ENCODE results near the gene CAPN5.

Gene CAPN5

DNA sequence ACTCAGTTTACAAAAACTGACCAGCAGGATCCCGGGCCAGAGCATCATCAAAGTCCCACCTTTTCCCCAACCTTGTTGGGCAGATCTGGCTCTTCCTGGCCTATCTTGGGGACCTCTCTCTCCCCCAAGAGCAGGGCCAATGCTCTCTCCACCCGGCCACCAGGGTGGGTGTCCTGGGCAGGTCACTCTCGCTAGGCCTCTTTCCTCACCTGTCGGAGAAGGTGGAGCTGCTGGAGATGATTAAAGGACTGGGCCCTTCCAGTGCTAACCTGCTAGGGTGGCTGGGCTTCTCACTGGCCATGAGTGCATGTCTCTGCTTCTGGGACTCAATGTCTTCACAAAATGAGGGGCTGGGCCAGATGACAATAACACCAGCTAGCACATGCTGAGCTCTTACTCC lies 2.9 kb upstream of the CAPN5 start:
- DNase-seq (ENCODE audit: low read depth in 1 of 2, low spot score in 1 of 2), result no peak

DNA sequence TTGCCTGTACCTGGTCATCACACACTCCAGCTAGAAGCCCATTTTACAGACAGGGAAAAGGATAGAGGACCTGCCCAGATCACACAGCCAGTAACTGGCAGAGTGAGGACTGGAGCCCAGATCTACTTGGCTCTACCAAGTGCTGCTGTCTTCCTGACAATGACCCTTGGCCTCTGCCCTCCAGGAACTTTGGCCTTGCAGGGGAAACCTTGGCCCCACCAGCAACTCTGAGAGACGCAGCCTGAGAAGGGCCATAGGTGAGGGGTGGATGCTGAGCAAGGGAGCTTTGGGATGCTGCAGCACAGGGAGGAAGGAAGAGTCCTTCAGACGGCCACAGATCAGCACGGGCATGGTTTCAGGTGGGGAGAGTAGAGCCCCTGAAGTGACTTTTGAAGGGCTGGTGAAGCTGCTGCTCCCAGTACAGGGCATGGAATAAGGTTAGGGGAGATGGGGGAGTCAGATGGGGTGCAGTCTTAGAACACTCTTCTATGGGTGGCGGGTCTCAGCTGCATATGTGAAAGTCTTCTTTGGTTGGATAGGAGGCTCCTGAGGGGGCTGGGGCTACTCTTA lies 2.0 kb upstream of the CAPN5 start:
- DNase-seq (ENCODE audit: low read depth in 1 of 2, low spot score in 1 of 2), result no peak

- no peak for DNase-seq (ENCODE audit: low read depth in 1 of 2, low spot score in 1 of 2)
These were observed 918 bp upstream of the CAPN5 start for GRCh38 chr11:77065878-77066228.

- no peak for DNase-seq (ENCODE audit: low read depth in 1 of 2, low spot score in 1 of 2)
These were observed 1.2 kb downstream of the CAPN5 start for GRCh38 chr11:77067861-77068443.

- DNase-seq (ENCODE audit: low read depth in 1 of 2, low spot score in 1 of 2), result no peak
These were observed 1.9 kb downstream of the CAPN5 start for GRCh38 chr11:77068457-77069335.

DNA sequence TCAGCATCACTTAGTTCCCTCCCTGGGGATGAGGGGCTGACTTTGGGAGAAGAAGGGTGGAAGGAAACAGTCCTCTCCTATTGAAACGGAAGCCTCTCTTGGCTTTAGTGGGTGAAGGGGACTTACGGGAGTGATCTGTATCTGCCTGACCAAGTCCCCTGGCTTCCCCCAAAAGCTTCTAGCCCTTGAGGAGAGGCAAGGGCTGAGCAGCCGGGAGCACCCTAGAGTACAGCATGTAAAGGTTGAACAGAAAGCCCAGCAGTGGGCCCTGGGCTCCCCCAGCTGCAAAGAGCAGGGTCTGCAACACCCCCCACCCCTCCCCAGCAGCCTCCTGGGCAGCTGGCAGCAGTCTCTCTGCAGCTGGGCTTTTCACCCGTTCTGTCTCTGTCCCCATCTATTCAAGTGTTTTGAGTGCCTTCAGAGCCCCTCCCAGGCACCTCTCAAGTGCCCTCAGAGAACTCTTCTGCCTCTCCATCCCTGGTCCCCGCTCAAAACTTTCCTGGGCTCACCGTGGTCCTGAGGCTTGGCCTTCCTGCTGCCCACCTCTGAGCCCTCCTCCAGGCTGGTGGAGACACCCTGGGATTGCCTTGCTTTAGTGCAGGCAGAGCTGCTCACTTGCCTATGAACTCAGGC lies 2.7 kb downstream of the CAPN5 start:
- no peak for DNase-seq (ENCODE audit: low read depth in 1 of 2, low spot score in 1 of 2)

- no peak for DNase-seq (ENCODE audit: low read depth in 1 of 2, low spot score in 1 of 2)
These were observed 3.3 kb downstream of the CAPN5 start for GRCh38 chr11:77069969-77070582.

DNA sequence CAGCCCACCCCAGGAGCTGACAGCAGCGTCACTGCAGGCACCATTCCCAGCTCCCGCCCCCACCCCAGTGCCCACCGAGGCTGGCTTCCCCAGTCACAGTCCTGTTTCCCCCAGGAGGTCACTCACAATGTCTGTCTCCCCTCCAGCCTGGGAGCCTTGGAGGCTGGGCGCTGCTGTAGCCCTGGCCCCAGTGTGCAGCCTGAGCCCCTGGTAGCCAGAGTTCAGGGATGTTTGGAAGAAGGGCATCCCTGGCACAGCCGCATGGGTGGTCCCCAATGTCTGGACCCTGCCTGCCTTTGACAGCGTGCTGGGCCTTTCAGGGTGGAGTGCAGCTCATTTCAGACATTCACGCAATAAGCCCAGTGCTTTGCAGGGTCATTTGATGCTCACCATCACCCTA lies 4.3 kb downstream of the CAPN5 start:
- no peak for DNase-seq (ENCODE audit: low read depth in 1 of 2, low spot score in 1 of 2)

DNA sequence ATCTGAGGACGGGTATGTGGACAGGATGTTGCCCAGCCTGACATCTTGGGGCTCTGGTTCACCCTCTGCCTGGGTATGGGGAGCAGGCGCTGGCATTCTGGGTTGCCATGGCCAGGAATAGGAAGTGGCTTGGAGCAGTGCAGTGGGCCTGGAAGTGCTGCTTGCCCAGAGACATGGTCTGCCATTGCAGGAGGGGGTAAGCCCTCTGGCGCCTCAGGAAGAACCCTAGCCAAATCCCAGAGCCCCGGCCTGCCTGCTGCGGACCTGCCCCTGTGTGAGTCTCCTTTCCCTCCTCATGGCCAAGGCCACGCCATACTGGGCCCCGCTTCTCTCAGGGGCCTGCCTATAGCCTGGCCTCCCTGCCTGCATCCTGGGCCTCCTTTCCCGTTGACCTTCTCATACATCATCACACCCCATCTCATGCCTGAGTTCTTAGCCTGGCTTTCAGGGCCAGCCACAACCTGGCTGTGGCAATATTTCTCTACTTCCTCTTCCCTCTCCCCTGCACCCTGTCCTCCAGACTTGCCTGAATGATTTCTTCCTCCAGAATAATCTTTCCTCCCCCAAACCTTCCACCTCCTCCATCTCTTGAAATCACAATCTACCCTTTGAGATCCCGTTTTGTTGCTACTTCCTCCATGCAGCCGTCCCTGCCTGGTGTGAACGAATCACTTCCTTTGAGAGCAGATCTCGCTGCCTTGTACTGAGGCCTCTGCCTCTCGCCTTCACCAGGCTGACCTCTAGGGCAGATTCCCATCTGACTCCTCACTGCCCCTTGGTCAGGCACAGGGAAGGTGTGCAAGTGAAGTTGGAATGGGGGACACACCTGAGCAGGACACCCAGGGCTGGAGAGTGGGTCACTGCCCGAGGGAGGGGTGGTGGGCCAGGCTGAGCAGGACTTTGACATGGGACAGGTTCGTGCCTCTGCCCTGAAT lies 5.2 kb downstream of the CAPN5 start:
- no peak for DNase-seq (ENCODE audit: low read depth in 1 of 2, low spot score in 1 of 2)

- no peak for DNase-seq (ENCODE audit: low read depth in 1 of 2, low spot score in 1 of 2)
These were observed 6.1 kb downstream of the CAPN5 start for GRCh38 chr11:77072851-77073327.

DNA sequence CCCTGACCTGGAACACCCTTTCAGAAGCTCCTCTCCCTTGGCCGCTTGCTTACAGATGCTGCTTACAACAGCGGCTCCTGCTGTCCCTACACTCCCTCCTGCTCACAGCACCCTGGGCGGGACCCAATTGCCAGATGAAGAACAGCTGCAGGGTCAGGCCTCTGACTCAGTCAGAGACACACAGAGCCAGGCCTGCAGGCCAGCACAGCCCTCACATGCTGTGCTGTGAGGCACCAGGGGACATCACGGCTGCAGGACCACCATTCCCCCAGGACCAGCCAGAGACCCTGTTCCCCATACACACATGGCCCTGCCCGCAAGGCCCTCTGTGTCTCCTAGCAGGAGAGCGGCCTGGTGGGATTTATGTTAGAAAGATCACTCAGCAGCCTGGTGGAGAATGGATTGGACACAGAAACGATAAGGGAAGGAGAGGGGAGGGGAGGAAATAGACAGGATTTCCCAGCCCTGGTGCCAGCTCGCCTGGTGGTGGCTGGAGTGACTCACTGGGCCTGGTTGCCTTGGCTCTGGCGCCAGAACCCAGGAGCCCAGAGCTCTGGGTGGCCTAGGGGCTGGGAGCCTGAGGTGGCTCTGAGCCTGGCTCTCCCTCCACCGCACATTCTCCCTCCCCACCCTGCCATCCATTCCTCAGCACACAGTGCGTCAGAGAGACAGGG lies 6.7 kb downstream of the CAPN5 start:
- no peak for DNase-seq (ENCODE audit: low read depth in 1 of 2, low spot score in 1 of 2)

DNA sequence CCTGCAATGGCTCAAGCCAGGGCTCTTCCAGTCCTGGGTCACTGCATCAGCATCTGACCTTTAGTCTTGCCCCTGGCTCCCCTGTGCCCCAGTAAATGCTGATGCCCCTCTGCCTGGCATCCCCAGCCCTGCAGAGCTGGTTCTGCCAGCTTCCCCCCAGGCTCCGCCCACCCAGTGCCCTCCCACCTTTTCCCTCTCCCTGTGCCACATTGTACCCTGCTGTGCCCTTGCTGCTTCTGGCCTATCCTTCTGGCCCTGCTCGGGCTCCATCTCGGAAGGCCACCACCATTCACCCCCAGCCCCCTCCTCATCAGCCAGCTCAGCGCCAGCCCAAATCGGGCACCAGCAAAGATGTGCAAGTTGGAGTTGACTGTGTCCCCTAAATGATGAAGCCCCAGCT lies 7.4 kb downstream of the CAPN5 start:
- DNase-seq (ENCODE audit: low read depth in 1 of 2, low spot score in 1 of 2), result no peak

DNA sequence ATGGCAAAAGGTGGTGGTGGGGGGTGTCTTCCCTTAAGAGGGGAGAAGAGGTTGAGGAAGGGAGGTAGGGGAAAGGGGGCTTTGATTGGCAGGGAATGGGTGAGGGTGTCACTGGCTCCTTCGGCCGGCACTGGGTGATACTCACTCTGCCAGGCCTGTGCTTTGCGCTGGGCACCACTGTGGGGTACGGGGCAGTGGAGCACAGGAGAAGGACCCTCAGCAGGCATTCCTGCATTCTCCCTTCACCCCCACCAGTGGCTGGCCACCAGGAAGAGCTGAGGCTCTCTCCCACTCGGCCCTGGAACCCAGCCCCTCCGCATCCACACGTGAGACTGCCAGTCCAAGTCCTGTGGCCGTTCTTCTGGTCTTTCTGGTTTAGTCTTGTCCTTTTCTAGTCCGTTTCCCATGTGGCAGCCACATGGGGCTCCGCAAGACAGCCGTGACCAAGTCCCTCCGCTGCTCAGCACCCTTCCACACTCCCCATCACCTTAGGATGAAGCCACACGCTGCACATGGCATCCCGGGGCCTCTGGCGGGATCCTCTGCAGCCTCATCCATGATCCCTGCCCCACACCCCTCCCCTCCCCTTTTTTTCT lies 8.0 kb downstream of the CAPN5 start:
- DNase-seq (ENCODE audit: low read depth in 1 of 2, low spot score in 1 of 2), result no peak

DNA sequence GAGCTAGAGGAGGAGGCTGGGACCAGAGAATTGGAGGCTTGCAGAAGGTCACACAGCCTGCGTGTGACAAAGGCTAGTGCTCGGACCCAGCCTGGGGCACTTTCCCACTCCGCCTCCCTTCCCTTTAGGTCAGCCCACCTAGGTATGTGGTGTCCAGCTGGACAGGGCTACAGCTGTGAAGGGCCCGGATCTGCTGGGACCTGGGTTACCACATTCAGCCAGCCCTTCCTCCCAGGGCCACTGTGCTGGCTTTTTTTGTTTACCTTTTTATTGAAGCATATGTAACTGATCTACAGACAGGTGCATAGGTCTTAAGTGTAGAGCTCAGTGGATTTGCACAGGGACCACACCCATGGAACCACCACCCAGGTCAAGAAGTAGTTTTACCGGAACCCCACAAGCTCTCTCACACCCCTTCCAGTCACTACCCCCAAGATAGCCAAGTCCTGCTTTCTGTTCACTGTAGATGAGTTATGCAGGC lies 8.7 kb downstream of the CAPN5 start:
- DNase-seq (ENCODE audit: low read depth in 1 of 2, low spot score in 1 of 2), result no peak

- DNase-seq (ENCODE audit: low read depth in 1 of 2, low spot score in 1 of 2), result no peak
These were observed 12.9 kb downstream of the CAPN5 start for GRCh38 chr11:77079666-77080065.

DNA sequence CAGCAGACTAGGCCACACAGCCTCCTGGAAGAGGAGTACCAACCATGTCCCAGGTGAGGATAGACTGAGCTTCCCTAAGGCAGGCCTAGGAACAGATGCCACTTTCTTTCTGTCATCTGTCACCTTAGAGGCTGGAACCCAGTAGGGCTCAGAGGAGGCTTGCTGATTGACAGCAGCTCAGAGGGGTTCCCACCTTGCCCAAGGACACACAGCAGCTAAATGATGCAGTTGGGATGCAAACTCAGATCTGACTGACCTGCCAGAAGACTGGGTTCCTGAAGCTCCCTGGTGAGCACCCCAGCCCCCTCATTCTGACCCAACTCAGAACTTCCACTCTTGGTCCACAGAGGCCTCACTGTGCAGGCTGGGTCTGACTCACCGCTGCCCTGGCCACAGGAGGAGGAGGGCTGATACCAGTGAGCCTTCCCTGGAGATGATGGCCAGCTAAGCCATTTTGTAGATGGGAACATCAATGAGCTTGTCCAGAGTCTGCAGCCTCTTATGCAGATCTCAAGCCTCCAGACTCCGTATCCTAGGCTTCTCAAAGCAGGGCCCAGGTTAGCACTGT lies 14.0 kb downstream of the CAPN5 start:
- DNase-seq (ENCODE audit: low read depth in 1 of 2, low spot score in 1 of 2), result no peak

DNA sequence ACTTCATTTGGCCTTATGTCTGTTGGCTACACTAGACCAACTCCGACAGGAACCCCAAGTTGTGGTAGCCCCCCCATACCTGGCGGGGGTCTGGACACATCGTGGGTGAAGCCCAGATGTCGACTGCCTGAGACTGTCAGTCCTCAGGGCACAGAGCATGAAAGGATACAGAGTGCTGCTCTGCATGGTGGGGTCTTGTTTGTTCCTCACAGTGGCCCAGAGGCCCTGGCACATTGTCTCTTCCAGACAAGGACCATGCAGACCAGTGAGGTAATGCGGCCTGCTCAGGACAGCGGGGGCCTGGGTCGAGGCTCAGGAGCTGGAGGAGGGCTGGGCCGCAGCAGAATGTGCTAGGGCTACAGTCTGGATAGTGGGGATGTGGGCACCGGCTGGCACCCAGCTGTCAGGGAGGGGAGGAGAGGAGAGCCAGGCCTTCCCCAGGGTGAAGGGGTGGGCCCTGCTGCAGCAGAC lies 14.6 kb downstream of the CAPN5 start:
- no peak for DNase-seq (ENCODE audit: low read depth in 1 of 2, low spot score in 1 of 2)

DNA sequence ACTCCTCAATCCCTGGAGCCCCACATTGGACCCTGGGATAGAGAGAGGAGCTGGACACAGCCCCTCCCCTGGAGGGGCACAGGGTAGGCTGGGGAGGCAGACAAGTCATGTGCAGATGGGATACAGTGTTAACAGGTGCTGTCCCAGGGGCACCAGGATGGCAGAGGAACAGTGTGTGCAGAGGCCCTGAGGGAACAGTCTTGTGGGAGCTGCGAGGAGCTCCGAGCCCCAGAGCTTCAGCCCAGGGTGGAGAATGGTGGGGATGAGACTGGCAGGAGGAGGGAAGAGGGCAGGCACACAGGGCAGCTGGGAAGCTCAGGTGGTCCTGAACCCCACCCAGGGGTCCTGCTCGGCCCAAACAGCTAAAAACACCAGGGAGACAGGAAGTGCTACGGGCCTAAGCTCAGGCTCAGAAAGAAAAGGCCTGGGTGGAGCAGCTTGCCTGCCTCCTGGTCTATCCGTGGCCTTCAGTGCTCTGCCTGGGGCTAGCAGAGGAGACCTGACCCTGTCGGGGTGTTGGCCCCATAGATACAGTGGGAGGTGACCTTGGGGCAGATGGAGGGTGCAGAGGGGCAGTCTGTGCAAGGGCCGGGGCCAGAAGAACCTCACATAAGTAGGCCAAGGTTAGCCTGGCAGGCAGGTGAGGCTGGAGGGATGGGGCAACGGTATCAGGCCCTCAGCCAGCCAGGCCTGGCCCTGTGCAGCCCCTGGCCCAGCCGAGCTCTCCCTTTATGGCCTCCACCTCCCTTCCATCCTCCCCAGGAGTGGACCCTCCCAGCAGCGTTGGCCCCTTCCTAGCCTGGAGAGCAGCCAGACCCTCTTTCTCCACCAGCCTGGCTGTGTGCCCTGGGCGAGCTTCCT lies 15.4 kb downstream of the CAPN5 start:
- DNase-seq (ENCODE audit: low read depth in 1 of 2, low spot score in 1 of 2), result no peak
